Stimulated activated CD4-positive, alpha-beta T cell treated with anti-CD3 and anti-CD28 coated beads, TNF-alpha, amount 100 ng/mL, for 24 hours (primary cell): ENCODE results near the gene NFE2L2.
"Not testable (repeated sequence)": the region's sequence is repeated elsewhere in the genome, so short reads cannot be mapped to it uniquely, and the experiment has no call there.

Experiments used
- DNase-seq, 3 experiments: peaks; one replicate each; pipeline ENCODE4 v3.0.0-alpha.2; 2020; ENCODE audit warnings: low read depth in 3 of 3

The NFE2L2 gene

GRCh38 chr2:177281400-177282180, 17.1 kb upstream of the NFE2L2 start:
- no peak for DNase-seq

- no peak for DNase-seq
Measured at GRCh38 chr2:177279847-177280246, 15.3 kb upstream of the NFE2L2 start.

- DNase-seq: no peak
Measured at GRCh38 chr2:177275743-177276055, 11.2 kb upstream of the NFE2L2 start.

- no peak for DNase-seq
Measured at GRCh38 chr2:177275040-177275742, 10.7 kb upstream of the NFE2L2 start.

- no peak for DNase-seq
Measured at GRCh38 chr2:177273408-177273807, 8.9 kb upstream of the NFE2L2 start.

GRCh38 chr2:177272765-177273164, 8.2 kb upstream of the NFE2L2 start:
- no peak for DNase-seq

GRCh38 chr2:177271981-177272666, 7.6 kb upstream of the NFE2L2 start:
- DNase-seq: no peak

GRCh38 chr2:177270531-177270930, 6.0 kb upstream of the NFE2L2 start:
- DNase-seq: no peak

GRCh38 chr2:177268901-177269300, 4.4 kb upstream of the NFE2L2 start:
- no peak for DNase-seq

GRCh38 chr2:177268187-177268871, 3.8 kb upstream of the NFE2L2 start:
- no peak for DNase-seq

GRCh38 chr2:177266955-177267354, 2.4 kb upstream of the NFE2L2 start:
- not testable (repeated sequence) for DNase-seq

- DNase-seq: no peak
Measured at GRCh38 chr2:177265824-177266817, 1.6 kb upstream of the NFE2L2 start.

- DNase-seq: no peak
Measured at GRCh38 chr2:177264209-177264692, 276 bp downstream of the NFE2L2 start.

- DNase-seq: peak; percentile 83 to 91 (median 85)
Measured at GRCh38 chr2:177263451-177264208, 897 bp downstream of the NFE2L2 start.

GRCh38 chr2:177262958-177263450, 1.5 kb downstream of the NFE2L2 start:
- no peak for DNase-seq

GRCh38 chr2:177262092-177262491, 2.4 kb downstream of the NFE2L2 start:
- DNase-seq: no peak

- no peak for DNase-seq
Measured at GRCh38 chr2:177261116-177262060, 3.1 kb downstream of the NFE2L2 start.

GRCh38 chr2:177260379-177260778, 4.1 kb downstream of the NFE2L2 start:
- no peak for DNase-seq

- no peak for DNase-seq
Measured at GRCh38 chr2:177258059-177258458, 6.5 kb downstream of the NFE2L2 start.
